Osteoblast (primary cell): ENCODE data around the gene FADS6. TPM values are rescaled to one million over a fixed set of nuclear protein-coding genes. Genes with fewer than 3 reads are reported as not detected.

ENCODE experiments used
- DNase-seq: peaks from one replicate; pipeline ENCODE4 v3.0.0; 2011; ENCODE audit warnings: low spot score, mixed read lengths; ENCODE audit not compliant: insufficient read length; ENCODE audit errors: missing footprints
- H2AFZ ChIP-seq: 2 replicates; pipeline ENCODE4 v1.6.0; 2011; ENCODE audit warnings: mild to moderate bottlenecking, low read length
- H3K27ac ChIP-seq: 2 replicates; pipeline ENCODE4 v1.5.1; 2011; ENCODE audit warnings: mild to moderate bottlenecking, low read depth, low read length, moderate library complexity
- H3K27me3 ChIP-seq: 2 replicates; pipeline ENCODE4 v1.6.0; 2012; ENCODE audit warnings: mild to moderate bottlenecking, control low read depth, inconsistent platforms, low read length, moderate library complexity; ENCODE audit not compliant: insufficient read depth
- H3K36me3 ChIP-seq: 2 replicates; pipeline ENCODE4 v1.5.1; 2011; ENCODE audit warnings: mild to moderate bottlenecking, low read length, control low read depth, moderate library complexity; ENCODE audit not compliant: insufficient read depth
- H3K4me1 ChIP-seq: 2 replicates; pipeline ENCODE4 v1.5.1; 2011; ENCODE audit warnings: mild to moderate bottlenecking, low read length, control low read depth, moderate library complexity; ENCODE audit not compliant: insufficient read depth
- H3K4me2 ChIP-seq: 2 replicates; pipeline ENCODE4 v1.6.0; 2011; ENCODE audit warnings: mild to moderate bottlenecking, low read length; ENCODE audit not compliant: insufficient read depth
- H3K4me3 ChIP-seq: fragments of 200-600 bp; sonication (generic); 3 replicates; pipeline ENCODE4 v1.5.1; 2012; ENCODE audit warnings: mild to moderate bottlenecking, low read length, inconsistent platforms; ENCODE audit not compliant: insufficient read depth
- H3K79me2 ChIP-seq: 2 replicates; pipeline ENCODE4 v1.6.0; 2012; ENCODE audit warnings: mild to moderate bottlenecking, low read length, control low read depth, inconsistent platforms; ENCODE audit not compliant: insufficient read depth
- H3K9me3 ChIP-seq: 2 replicates; pipeline ENCODE4 v1.5.1; 2011; ENCODE audit warnings: low read depth, low read length, control low read depth
- H4K20me1 ChIP-seq: 2 replicates; pipeline ENCODE4 v1.6.0; 2012; ENCODE audit warnings: mild to moderate bottlenecking, low read length, control low read depth; ENCODE audit not compliant: insufficient read depth
- CTCF ChIP-seq: IDR thresholded peaks from 2 replicates; pipeline ENCODE4 v1.5.1; 2011; ENCODE audit warnings: mild to moderate bottlenecking, low read depth, low read length, moderate library complexity; ENCODE audit errors: extremely low read depth
- total RNA-seq: library from RNA; depleted of rRNA; stranded (reverse); fragments of >200 nt; gene quantifications from 2 replicates; pipeline ENCODE4 v1.2.3, GENCODE V29; 2012

FADS6 gene
- total RNA-seq, 1 donor = not detected

GRCh38 chr17:74861662-74862107 is 31.7 kb downstream of the FADS6 start:
- Histone ChIP-seq H3K27me3 (peaks cover 48% of the 10 kb centered on the region), H2AFZ (no peak overlapping the region), H3K4me1 (no peaks in the 10 kb centered on the region), H4K20me1 (no peaks in the 10 kb centered on the region), H3K27ac (no peak overlapping the region), H3K9me3 (no peaks in the 10 kb centered on the region), H3K4me3 (no peak overlapping the region), H3K4me2 (peak overlapping the region; percentile 23), H3K79me2 (no peaks in the 10 kb centered on the region), H3K36me3 (no peaks in the 10 kb centered on the region)
- no peak for DNase-seq
- no peak for TF ChIP-seq CTCF

DNA sequence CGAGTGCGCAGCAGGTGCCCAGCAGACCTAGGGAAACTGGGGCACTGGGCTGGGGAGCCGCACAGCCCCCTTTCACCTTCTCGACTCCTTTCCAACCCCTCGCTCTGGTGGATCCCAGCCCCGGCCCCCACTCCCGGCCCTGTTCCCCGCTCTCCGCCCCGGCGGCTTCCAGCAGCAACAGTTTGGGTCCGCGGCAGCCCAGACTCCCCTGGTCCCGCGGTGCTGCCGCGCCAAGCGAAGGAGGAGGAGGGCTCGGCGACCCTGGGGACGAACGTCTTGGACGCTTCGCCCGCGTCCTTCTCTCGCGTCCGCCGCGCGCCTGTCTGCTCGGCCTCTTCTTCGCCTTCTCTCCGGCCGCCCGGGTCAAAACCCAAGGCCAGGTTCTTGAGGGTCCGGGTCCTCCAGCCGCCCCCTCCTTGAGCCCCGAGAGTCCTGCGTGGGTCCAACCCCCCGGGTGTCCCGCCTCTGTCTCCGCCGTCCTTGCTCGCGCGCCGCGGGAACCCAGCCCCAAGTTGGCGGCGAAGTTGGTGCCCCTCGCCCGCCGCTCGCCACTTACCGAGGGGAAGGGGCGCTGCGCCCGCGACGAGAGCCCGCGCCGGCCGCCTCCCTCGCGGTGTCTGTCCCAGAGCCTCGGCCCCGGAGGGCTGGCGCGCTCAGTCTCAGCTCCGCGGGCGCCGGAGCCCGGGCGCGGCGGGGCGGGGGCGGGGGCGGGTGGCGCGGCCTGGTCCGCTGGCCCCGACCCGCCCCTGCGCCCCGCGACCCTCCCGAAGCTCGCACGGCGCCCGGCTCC is 32.4 kb downstream of the FADS6 start:
- H3K4me2 ChIP-seq = no peak overlapping the region
- no peak for DNase-seq
- H3K4me3 ChIP-seq = no peak overlapping the region
- no peaks in the 10 kb centered on the region for H3K79me2 ChIP-seq
- no peaks in the 10 kb centered on the region for H4K20me1 ChIP-seq
- H3K4me1 ChIP-seq = no peaks in the 10 kb centered on the region
- peaks cover 50% of the 10 kb centered on the region for H3K27me3 ChIP-seq
- H2AFZ ChIP-seq = no peak overlapping the region
- H3K9me3 ChIP-seq = no peaks in the 10 kb centered on the region
- no peak overlapping the region for H3K27ac ChIP-seq
- TF ChIP-seq CTCF = no peak
- no peaks in the 10 kb centered on the region for H3K36me3 ChIP-seq

DNA sequence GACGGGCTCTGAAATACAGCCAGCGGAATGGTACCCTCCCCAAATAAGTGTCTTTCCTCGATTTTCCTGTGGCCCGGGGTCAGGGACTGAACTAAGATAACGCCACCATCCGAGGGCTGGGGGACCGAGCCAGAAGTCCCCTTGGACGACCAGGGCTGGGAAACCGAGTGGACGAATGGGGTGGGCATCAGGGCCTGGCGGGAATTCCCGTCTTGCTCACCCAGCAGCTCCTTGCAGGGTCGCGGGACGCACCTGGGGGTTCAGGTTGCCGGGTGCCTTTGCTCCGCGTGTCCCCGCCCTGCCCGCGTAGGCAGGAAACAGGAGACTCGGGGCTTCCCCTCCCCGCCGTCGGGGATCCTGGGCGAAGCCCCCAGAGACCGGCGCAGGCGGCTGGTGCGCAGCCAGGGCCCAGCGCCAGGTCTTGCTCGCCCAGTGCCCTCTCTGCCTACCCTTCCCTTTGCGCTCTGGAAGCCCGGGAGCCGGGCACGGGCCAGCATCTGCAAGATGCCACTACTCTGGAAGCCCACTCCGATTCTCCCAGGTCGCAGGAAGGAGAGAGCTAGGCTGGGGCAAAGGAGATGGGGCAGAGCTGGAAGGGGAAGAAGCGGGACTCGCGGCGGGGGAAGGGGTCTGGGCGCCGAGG is 33.1 kb downstream of the FADS6 start:
- Histone ChIP-seq H3K4me1 (no peaks in the 10 kb centered on the region), H4K20me1 (no peaks in the 10 kb centered on the region), H3K9me3 (no peaks in the 10 kb centered on the region), H3K27me3 (peaks cover 56% of the 10 kb centered on the region), H3K27ac (no peak overlapping the region), H3K36me3 (no peaks in the 10 kb centered on the region), H3K4me2 (no peak overlapping the region), H3K4me3 (no peak overlapping the region), H3K79me2 (no peaks in the 10 kb centered on the region), H2AFZ (no peak overlapping the region)
- TF ChIP-seq CTCF = no peak
- DNase-seq = no peak
